HUES6 (cell line): ENCODE data around the gene PAX4.
A peak's percentile ranks its signal among the peaks of the same experiment; 100 is the strongest.

Experiments
- H3K27ac ChIP-seq: 2 replicates; pipeline ENCODE4 v1.7.0; 2013; ENCODE audit warnings: low read depth, mild to moderate bottlenecking, low read length, inconsistent platforms
- H3K27me3 ChIP-seq: 2 replicates; pipeline ENCODE4 v1.6.1; 2013; ENCODE audit warnings: low read length; ENCODE audit not compliant: control insufficient read depth, insufficient read depth
- H3K36me3 ChIP-seq: 2 replicates; pipeline ENCODE4 v1.6.1; 2013; ENCODE audit warnings: low read length; ENCODE audit not compliant: control insufficient read depth, insufficient read depth
- H3K4me1 ChIP-seq: 2 replicates; pipeline ENCODE4 v1.6.1; 2013; ENCODE audit warnings: low read length; ENCODE audit not compliant: control insufficient read depth, insufficient read depth
- H3K4me3 ChIP-seq: 2 replicates; pipeline ENCODE4 v1.5.1; 2013; ENCODE audit warnings: low read depth, low read length
- H3K9ac ChIP-seq: one replicate; pipeline ENCODE4 v1.6.1; 2013; ENCODE audit warnings: mild to moderate bottlenecking, low read length
- H3K9me3 ChIP-seq: 2 replicates; pipeline ENCODE4 v1.6.1; 2013; ENCODE audit warnings: low read depth, low read length; ENCODE audit not compliant: control insufficient read depth, insufficient read depth

PAX4 gene

GRCh38 chr7:127618042-127618441 is at the start of gene PAX4:
PAX4 (minus strand) TSS chr7:127618142; CDS start chr7:127615928, 2,214 bp downstream.
- no peaks in the 10 kb centered on the region for H3K9me3 ChIP-seq
- peaks cover 4% of the 10 kb centered on the region; the same call in 1 of the 2 replicates for H3K4me1 ChIP-seq
- H3K27ac ChIP-seq = no peak within 1 kb of the TSS
- H3K27me3 ChIP-seq = peaks cover 80% of the 10 kb centered on the region
- H3K4me3 ChIP-seq = no peak within 1 kb of the TSS
- no peaks in the 10 kb centered on the region for H3K36me3 ChIP-seq
- no peak within 1 kb of the TSS for H3K9ac ChIP-seq

- H3K9ac ChIP-seq = no peak overlapping the region
- no peaks in the 10 kb centered on the region for H3K9me3 ChIP-seq
- H3K4me3 ChIP-seq = no peak overlapping the region
- no peaks in the 10 kb centered on the region for H3K27me3 ChIP-seq
- H3K36me3 ChIP-seq = peaks cover 7% of the 10 kb centered on the region; the same call in 1 of the 2 replicates
- H3K4me1 ChIP-seq = peaks cover 17% of the 10 kb centered on the region
- no peak overlapping the region for H3K27ac ChIP-seq
Measured at GRCh38 chr7:127667017-127667670, 49.2 kb upstream of the PAX4 start.

GRCh38 chr7:127666602-127667001 is 48.7 kb upstream of the PAX4 start:
- Histone ChIP-seq H3K27me3 (no peaks in the 10 kb centered on the region), H3K27ac (no peak overlapping the region), H3K4me3 (no peak overlapping the region), H3K4me1 (peaks cover 17% of the 10 kb centered on the region), H3K9ac (no peak overlapping the region), H3K9me3 (no peaks in the 10 kb centered on the region), H3K36me3 (peaks cover 2% of the 10 kb centered on the region; the same call in 1 of the 2 replicates)

- H3K9me3 ChIP-seq = no peaks in the 10 kb centered on the region
- no peak overlapping the region for H3K9ac ChIP-seq
- no peaks in the 10 kb centered on the region for H3K27me3 ChIP-seq
- no peak overlapping the region for H3K4me3 ChIP-seq
- peaks cover 23% of the 10 kb centered on the region for H3K4me1 ChIP-seq
- no peak overlapping the region for H3K27ac ChIP-seq
- peaks cover 5% of the 10 kb centered on the region; the same call in 1 of the 2 replicates for H3K36me3 ChIP-seq
Measured at GRCh38 chr7:127665922-127666321, 48.0 kb upstream of the PAX4 start.

GRCh38 chr7:127658970-127659630 is 41.2 kb upstream of the PAX4 start:
- H3K9ac ChIP-seq = no peak overlapping the region
- peaks cover 32% of the 10 kb centered on the region for H3K4me1 ChIP-seq
- peaks cover 39% of the 10 kb centered on the region; the same call in 1 of the 2 replicates for H3K36me3 ChIP-seq
- no peaks in the 10 kb centered on the region for H3K9me3 ChIP-seq
- no peak overlapping the region for H3K27ac ChIP-seq
- H3K4me3 ChIP-seq = no peak overlapping the region
- no peaks in the 10 kb centered on the region for H3K27me3 ChIP-seq

- peaks cover 40% of the 10 kb centered on the region; the same call in 1 of the 2 replicates for H3K36me3 ChIP-seq
- H3K27me3 ChIP-seq = no peaks in the 10 kb centered on the region
- H3K9ac ChIP-seq = no peak overlapping the region
- no peak overlapping the region for H3K27ac ChIP-seq
- no peak overlapping the region for H3K4me3 ChIP-seq
- no peaks in the 10 kb centered on the region for H3K9me3 ChIP-seq
- peaks cover 36% of the 10 kb centered on the region for H3K4me1 ChIP-seq
Measured at GRCh38 chr7:127657500-127657899, 39.6 kb upstream of the PAX4 start.

- Histone ChIP-seq H3K4me1 (peaks cover 34% of the 10 kb centered on the region), H3K27me3 (no peaks in the 10 kb centered on the region), H3K27ac (no peak overlapping the region), H3K9me3 (no peaks in the 10 kb centered on the region), H3K9ac (no peak overlapping the region), H3K4me3 (peak overlapping the region; percentile 5; the same call in 1 of the 2 replicates), H3K36me3 (peaks cover 35% of the 10 kb centered on the region; the same call in 1 of the 2 replicates)
Measured at GRCh38 chr7:127655720-127656119, 37.8 kb upstream of the PAX4 start.

- H3K9ac ChIP-seq = no peak overlapping the region
- no peak overlapping the region for H3K27ac ChIP-seq
- H3K36me3 ChIP-seq = peaks cover 28% of the 10 kb centered on the region; the same call in 1 of the 2 replicates
- no peaks in the 10 kb centered on the region for H3K27me3 ChIP-seq
- peak overlapping the region; percentile 88; the same call in 1 of the 2 replicates for H3K4me3 ChIP-seq
- peaks cover 29% of the 10 kb centered on the region for H3K4me1 ChIP-seq
- H3K9me3 ChIP-seq = no peaks in the 10 kb centered on the region
Measured at GRCh38 chr7:127654404-127655394, 36.8 kb upstream of the PAX4 start.

- H3K4me3 ChIP-seq = peak overlapping the region; percentile 88
- H3K27ac ChIP-seq = no peak overlapping the region
- peaks cover 16% of the 10 kb centered on the region; the same call in 1 of the 2 replicates for H3K36me3 ChIP-seq
- H3K27me3 ChIP-seq = no peaks in the 10 kb centered on the region
- no peaks in the 10 kb centered on the region for H3K9me3 ChIP-seq
- peak overlapping the region; percentile 42 for H3K9ac ChIP-seq
- H3K4me1 ChIP-seq = peaks cover 29% of the 10 kb centered on the region
Measured at GRCh38 chr7:127653396-127653795, 35.5 kb upstream of the PAX4 start.

- peaks cover 12% of the 10 kb centered on the region; the same call in 1 of the 2 replicates for H3K36me3 ChIP-seq
- peak overlapping the region; percentile 88 for H3K4me3 ChIP-seq
- H3K4me1 ChIP-seq = peaks cover 29% of the 10 kb centered on the region
- peak overlapping the region; percentile 90 for H3K9ac ChIP-seq
- H3K9me3 ChIP-seq = no peaks in the 10 kb centered on the region
- H3K27ac ChIP-seq = peak overlapping the region; percentile 31; the same call in 1 of the 2 replicates
- no peaks in the 10 kb centered on the region for H3K27me3 ChIP-seq
Measured at GRCh38 chr7:127652333-127653248, 34.6 kb upstream of the PAX4 start.
